ENCODE results near the gene TDP2.

GRCh38 chr6:24689964-24690363 is 23.3 kb upstream of the TDP2 start:
- TF ChIP-seq CTCF (IDR thresholded peaks at IDR 0.05): no peak
- TF ChIP-seq POLR2A (IDR thresholded peaks at IDR 0.05): no peak

All from right lobe of liver (tissue), 4 donors.